ENCODE data around the gene PDE3B. TPM values are rescaled to one million over a fixed set of nuclear protein-coding genes. Genes with fewer than 3 reads are reported as not detected.

The PDE3B gene
- total and polyA plus RNA-seq, 2 of the 4 experiments (the other 2 are of a cell fraction) = 0.21 to 1.3 TPM

GRCh38 chr11:14612694-14613093, 30.9 kb upstream of the PDE3B start:
- in situ Hi-C loops (cut with MboI; ENCODE audit: low sequenced_read_pairs) (no loop called here), intact Hi-C loops (cut with micrococcal nuclease) (no loop called here)
- H2AK9ac ChIP-seq (replicated peaks; ENCODE audit: low read depth, low read length, poor library complexity) = no peak overlapping the region

More at GRCh38 chr11:14612694-14613093, 30.9 kb upstream of the PDE3B start:
- no peak overlapping the region for H2BK20ac ChIP-seq (ENCODE audit: low read depth, low read length)
- no peak overlapping the region for H3K56ac ChIP-seq (ENCODE audit: extremely low read depth, insufficient read depth, low read length)
- DNase-seq = no peak
- H3K9me3 ChIP-seq (ENCODE audit: control insufficient read depth, insufficient read depth, low read length) = no peaks in the 10 kb centered on the region
- no peak overlapping the region for H3K4me3 ChIP-seq (ENCODE audit: insufficient read depth, low read depth, low read length)
- no peak overlapping the region for H3K9ac ChIP-seq (ENCODE audit: low read depth, low read length)
- no peak overlapping the region for H4K5ac ChIP-seq (ENCODE audit: low read depth, low read length)
- 100% methylated on average over 2 of the region's 2 CpGs; no CpG with 5 or more reads in 1 of the 2 experiments for WGBS, 2 experiments (ENCODE audit: extremely low coverage in 2 of 2, insufficient read length in 1 of 2)
- H3K9me1 ChIP-seq (ENCODE audit: insufficient read depth, low read length) = no peaks in the 10 kb centered on the region
- dilution Hi-C loops (cut with HindIII; ENCODE audit: low sequenced_read_pairs, unreplicated experiment) = no loop called here
- H4K20me1 ChIP-seq (ENCODE audit: insufficient read depth, low read length) = no peaks in the 10 kb centered on the region
- H4K8ac ChIP-seq (ENCODE audit: low read depth in 2 of 2, low read length in 2 of 2) = no peak overlapping the region
- H3K4ac ChIP-seq (ENCODE audit: low read depth, low read length) = no peak overlapping the region
- H3K4me2 ChIP-seq (ENCODE audit: low read depth, low read length) = no peak overlapping the region
- no peak overlapping the region for H4K91ac ChIP-seq (ENCODE audit: insufficient read depth, low read depth, low read length)
- no TSS peak for BruUV-seq (replicated peaks)
- H2BK120ac ChIP-seq (ENCODE audit: low read depth, low read length) = no peak overlapping the region
- no peaks in the 10 kb centered on the region; the same call in 1 of the 2 replicates for H3K27me3 ChIP-seq (ENCODE audit: control insufficient read depth, insufficient read depth, low read length)
- TF ChIP-seq ELK1 (IDR thresholded peaks at IDR 0.05; ENCODE audit: borderline replicate concordance, low read depth, low read length) (no peak), MAZ (IDR thresholded peaks at IDR 0.05; ENCODE audit: borderline replicate concordance, low read depth, low read length) (no peak), RAD21 (IDR thresholded peaks at IDR 0.05; ENCODE audit: low read length) (no peak), CHD1 (IDR thresholded peaks at IDR 0.05; ENCODE audit: low read depth, low read length) (no peak), RCOR1 (IDR thresholded peaks at IDR 0.05; ENCODE audit: insufficient replicate concordance, low read length) (no peak), BHLHE40 (IDR thresholded peaks at IDR 0.05; ENCODE audit: low read depth, low read length) (no peak), SMC3 (IDR thresholded peaks at IDR 0.05; ENCODE audit: low read depth, low read length) (no peak), MXI1 (IDR thresholded peaks at IDR 0.05; ENCODE audit: borderline replicate concordance, low read depth, low read length) (no peak), RFX5 (IDR thresholded peaks at IDR 0.05; ENCODE audit: low read depth, low read length) (no peak), CEBPB (IDR thresholded peaks at IDR 0.05; ENCODE audit: low read depth, low read length) (no peak), POLR2A (IDR thresholded peaks at IDR 0.05; ENCODE audit: low read depth, low read length) (no peak), NFE2L2 (IDR thresholded peaks at IDR 0.05; ENCODE audit: low read depth, low read length) (no peak), CTCF (conservative IDR thresholded peaks at IDR 0.05; ENCODE audit: low read depth, low read length) (no peak), MAFK (IDR thresholded peaks at IDR 0.05; ENCODE audit: low read depth, low read length) (no peak), FOS (IDR thresholded peaks at IDR 0.05; ENCODE audit: low read depth, low read length) (no peak)
- TF ChIP-seq, protein P1, sequence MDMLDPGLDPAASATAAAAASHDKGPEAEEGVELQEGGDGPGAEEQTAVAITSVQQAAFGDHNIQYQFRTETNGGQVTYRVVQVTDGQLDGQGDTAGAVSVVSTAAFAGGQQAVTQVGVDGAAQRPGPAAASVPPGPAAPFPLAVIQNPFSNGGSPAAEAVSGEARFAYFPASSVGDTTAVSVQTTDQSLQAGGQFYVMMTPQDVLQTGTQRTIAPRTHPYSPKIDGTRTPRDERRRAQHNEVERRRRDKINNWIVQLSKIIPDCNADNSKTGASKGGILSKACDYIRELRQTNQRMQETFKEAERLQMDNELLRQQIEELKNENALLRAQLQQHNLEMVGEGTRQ (IDR thresholded peaks at IDR 0.05; ENCODE audit: low read depth, low read length) = no peak
- H3K36me3 ChIP-seq (ENCODE audit: control insufficient read depth, insufficient read depth, low read length) = no peaks in the 10 kb centered on the region
- no peak for ATAC-seq (ENCODE audit: low read depth)
- ChIA-PET POLR2A (ENCODE audit: unreplicated experiment) (no interaction called here), CTCF (no interaction called here)
- H2BK5ac ChIP-seq (ENCODE audit: low read depth, low read length, poor library complexity, severe bottlenecking) = no peak overlapping the region
- no peaks in the 10 kb centered on the region for H3K79me1 ChIP-seq (ENCODE audit: low read depth in 1 of 2, low read length in 2 of 2)
- no peak overlapping the region for H3K27ac ChIP-seq (ENCODE audit: insufficient read depth, low read length)
- no peaks in the 10 kb centered on the region for H3K4me1 ChIP-seq (ENCODE audit: control insufficient read depth, insufficient read depth, low read length)
- H3K23ac ChIP-seq (ENCODE audit: low read depth, low read length) = no peak overlapping the region
- H2BK15ac ChIP-seq (ENCODE audit: low read depth, low read length) = no peak overlapping the region
- H2AK5ac ChIP-seq (ENCODE audit: low read depth, low read length) = no peak overlapping the region
- no peak overlapping the region for H2AFZ ChIP-seq (replicated peaks; ENCODE audit: low read length, poor library complexity)
- no peak overlapping the region for H3K14ac ChIP-seq (replicated peaks; ENCODE audit: low read depth, low read length)
- no peak overlapping the region for H3K18ac ChIP-seq (ENCODE audit: low read depth, low read length)

All from IMR-90 (cell line).